HG02973 (cell line): ENCODE measurements around the gene NT5E.
"Not testable (repeated sequence)": the region's sequence is repeated elsewhere in the genome, so short reads cannot be mapped to it uniquely, and the experiment has no call there.

Experiments
- ATAC-seq: cut with Tn5 transposase; IDR thresholded peaks from one replicate; pipeline ENCODE4 v1.9.1; 2021; ENCODE audit warnings: moderate library complexity; ENCODE audit not compliant: unreplicated experiment

Gene NT5E

DNA sequence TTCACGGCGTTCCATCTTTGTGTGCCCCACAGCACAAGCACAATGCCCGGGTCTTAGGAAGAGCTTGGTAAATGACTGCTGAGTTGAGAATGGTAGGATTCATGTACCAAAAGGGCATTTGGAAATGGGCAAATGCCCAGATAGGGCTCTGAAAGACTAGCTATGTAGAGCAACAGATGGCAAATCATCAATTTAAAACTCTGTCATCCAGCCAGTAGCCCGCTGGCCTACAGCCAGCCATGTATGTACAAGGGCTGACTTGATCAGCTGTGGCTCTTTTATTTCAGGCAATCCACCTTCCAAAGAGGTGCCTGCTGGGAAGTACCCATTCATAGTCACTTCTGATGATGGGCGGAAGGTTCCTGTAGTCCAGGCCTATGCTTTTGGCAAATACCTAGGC lies 35.1 kb downstream of the NT5E start:
- no peak for ATAC-seq

DNA sequence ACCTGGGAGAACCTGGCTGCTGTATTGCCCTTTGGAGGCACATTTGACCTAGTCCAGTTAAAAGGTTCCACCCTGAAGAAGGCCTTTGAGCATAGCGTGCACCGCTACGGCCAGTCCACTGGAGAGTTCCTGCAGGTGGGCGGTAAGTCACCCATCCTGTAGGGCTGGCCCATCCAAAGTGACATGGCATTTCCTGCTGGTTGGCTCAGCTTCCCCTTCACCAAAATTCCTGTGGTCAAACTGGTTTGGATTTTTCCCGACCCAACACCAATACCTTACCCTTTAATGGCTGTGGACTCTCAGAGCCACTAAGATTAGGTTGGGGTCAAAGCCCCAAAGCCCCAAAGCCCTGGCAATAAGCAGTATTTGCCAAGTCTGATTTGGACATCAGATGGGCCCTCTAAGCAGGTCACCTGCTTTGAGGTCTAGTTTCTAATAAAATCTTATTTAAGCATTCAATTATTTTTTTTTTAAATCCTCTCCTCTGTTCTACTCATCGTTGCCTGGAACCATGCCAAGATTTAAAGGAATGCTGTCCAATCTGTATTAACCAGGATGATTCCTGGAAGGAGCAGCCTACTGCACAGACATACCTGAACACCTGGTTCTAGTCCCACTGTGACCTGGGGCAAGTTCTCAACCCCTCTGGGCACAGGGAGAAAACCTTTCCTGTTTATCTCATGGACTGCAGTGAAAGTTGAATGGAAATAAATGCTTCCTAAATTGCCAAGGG lies 40.8 kb downstream of the NT5E start:
- ATAC-seq: no peak

DNA sequence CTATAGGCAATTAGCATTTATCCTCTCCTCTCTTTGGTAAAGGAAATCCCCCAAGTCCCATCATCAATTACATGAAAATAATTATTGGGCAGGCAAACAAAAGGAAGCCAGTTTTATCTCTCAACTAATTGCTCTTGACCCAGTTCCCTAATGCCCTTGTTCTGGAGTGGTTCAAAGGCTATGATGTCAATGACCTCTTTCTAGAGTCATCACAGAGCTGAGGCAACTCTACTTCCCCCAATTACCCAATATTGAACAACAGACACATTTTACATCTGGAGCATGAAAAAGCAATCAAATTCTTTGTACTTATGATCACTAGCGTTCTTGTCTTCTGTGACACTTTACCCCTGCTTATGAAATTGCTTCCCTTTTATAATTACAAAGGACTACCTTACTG lies 43.5 kb downstream of the NT5E start:
- ATAC-seq: no peak

GRCh38 chr6:85494547-85495536 lies 45.0 kb downstream of the NT5E start:
- ATAC-seq: no peak

GRCh38 chr6:85496009-85496579 lies 46.2 kb downstream of the NT5E start:
- no peak for ATAC-seq

- no peak for ATAC-seq
These were observed 47.0 kb downstream of the NT5E start for GRCh38 chr6:85496856-85497255.

GRCh38 chr6:85498596-85499258 lies 48.8 kb downstream of the NT5E start:
- no peak for ATAC-seq

GRCh38 chr6:85506441-85507093 lies 56.7 kb downstream of the NT5E start:
- ATAC-seq: no peak

- ATAC-seq: no peak
These were observed 66.3 kb downstream of the NT5E start for GRCh38 chr6:85516168-85516567.

- ATAC-seq: not testable (repeated sequence)
These were observed 74.4 kb downstream of the NT5E start for GRCh38 chr6:85524281-85524680.

GRCh38 chr6:85537055-85537494 lies 87.2 kb downstream of the NT5E start:
- no peak for ATAC-seq

GRCh38 chr6:85544776-85545175 lies 94.9 kb downstream of the NT5E start:
- ATAC-seq: no peak
